ENCODE results near the gene PTPRH.

PTPRH gene

DNA sequence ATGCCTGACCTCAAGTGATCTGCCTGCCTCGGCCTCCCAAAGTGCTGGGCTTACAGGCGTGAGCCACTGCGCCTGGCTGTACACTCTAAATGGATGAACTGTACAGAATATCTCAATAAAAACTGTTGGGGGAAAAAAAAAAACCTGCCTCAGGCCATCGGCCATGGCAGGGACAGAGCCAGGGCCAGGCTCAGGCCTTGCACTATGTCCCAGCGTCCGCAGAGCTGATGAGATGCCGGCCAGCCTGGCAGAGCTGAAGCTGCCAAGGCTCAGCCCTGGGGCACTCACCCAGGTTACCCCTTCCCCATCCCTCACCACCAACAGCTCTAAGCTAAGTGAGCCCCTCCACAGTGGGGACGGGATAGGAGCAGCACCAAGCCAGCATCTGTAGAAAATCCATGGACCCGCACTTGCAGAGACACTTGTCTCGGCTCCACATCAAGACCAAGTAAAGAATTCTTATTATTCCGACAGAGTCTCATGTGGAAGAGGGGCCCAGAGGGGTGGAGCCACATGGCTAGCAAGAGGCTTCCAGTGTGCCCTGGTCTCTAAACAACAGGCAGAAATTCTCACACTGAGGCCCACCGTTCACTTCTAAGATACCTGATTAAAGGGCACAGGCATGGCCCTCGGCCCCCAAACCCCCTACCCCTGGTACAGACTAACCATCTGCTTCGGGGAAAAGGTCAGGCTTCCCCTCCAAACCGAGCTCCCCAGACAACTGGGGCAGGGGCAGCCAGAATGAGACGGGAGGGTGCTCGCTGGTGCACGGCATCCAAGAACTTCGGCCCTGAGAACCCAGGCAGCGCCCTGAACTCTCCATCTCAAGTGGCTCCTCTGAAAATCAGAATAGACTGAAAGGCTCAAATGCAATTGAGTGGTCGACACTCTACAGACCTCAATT is 43.7 kb upstream of the PTPRH start:
- Histone ChIP-seq H3K27me3 (ENCODE audit: insufficient read depth, low read length) (no peaks in the 10 kb centered on the region), H3K4me1 (ENCODE audit: control insufficient read depth in 1 of 2, insufficient read depth in 2 of 2, low read length in 2 of 2) (peaks cover 48 to 56% of the 10 kb centered on the region in 2 experiments), H3K23ac (ENCODE audit: low read length) (no peak overlapping the region), H3K79me2 (ENCODE audit: control insufficient read depth, insufficient read depth, low read length, poor library complexity) (peaks cover 34% of the 10 kb centered on the region), H2BK120ac (ENCODE audit: insufficient read depth, low read length, poor library complexity) (no peak overlapping the region), H3K14ac (ENCODE audit: low read length) (no peak overlapping the region), H3K4me2 (ENCODE audit: low read length) (no peak overlapping the region), H3K4me3 (ENCODE audit: low read depth, low read length) (no peak overlapping the region), H2BK5ac (ENCODE audit: low read depth, low read length, poor library complexity) (no peak overlapping the region), H3K27ac (ENCODE audit: low read depth, low read length) (no peak overlapping the region), H4K12ac (ENCODE audit: low read depth, low read length) (no peak overlapping the region), H2AFZ (ENCODE audit: insufficient read depth, low read length, poor library complexity) (no peak overlapping the region), H2AK5ac (ENCODE audit: low read length) (no peak overlapping the region), H3K9me3 (ENCODE audit: insufficient read depth, low read depth, low read length) (no peaks in the 10 kb centered on the region), H3K79me1 (ENCODE audit: low read length) (peaks cover 2% of the 10 kb centered on the region), H4K91ac (ENCODE audit: low read depth, low read length) (no peak overlapping the region), H3K36me3 (ENCODE audit: control insufficient read depth in 1 of 2, insufficient read depth in 2 of 2, low read length in 2 of 2) (peaks cover 0 to 7% of the 10 kb centered on the region in 2 experiments), H3K4ac (ENCODE audit: low read depth, low read length) (peak overlapping the region; percentile 42), H3K9ac (ENCODE audit: low read length) (no peak overlapping the region), H2BK12ac (ENCODE audit: low read length) (no peak overlapping the region), H4K8ac (ENCODE audit: low read depth, low read length) (no peak overlapping the region), H3K18ac (ENCODE audit: low read length) (no peak overlapping the region)
- DNase-seq: no peak
- no CpG with 5 or more reads among the region's 21 CpGs for WGBS (ENCODE audit: extremely low coverage, insufficient coverage, insufficient read length)

DNA sequence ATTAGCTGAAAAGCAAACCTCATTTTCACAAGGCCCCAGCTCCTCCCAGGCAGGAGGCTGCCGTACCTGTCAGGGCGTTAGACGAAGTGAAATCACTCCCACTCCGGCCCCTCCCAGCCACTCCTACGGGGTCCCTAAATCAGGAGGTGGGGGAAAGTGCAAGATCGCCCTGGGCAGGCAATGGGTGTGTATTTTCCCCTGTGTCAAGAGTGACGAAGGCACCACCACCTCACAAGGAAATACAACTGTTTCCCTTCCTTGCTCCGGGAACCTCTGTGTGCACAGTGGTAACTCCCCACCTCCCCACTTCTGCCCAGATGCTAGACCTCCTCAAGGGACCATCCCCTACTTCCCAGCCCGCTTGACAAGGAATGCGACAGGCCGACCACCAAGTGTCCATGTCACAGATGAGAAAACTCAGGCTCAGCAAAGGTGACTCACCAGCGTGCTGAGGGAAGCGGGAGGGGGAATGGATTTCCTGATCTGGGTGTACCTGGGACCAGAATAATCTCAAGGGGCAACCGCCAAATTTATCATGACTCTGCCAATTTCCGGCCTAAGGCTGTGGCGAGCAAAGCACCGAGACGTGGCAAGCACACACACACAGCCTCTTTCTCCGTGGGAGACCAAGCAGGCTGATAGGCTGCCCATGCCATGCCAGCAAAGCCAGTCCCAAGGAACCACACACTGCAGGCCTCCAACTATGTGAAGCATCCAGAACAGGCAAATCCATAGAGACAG is 42.2 kb upstream of the PTPRH start:
- no peak for DNase-seq
- Histone ChIP-seq H3K18ac (ENCODE audit: low read length) (peak overlapping the region; percentile 14), H3K9ac (ENCODE audit: low read length) (no peak overlapping the region), H3K4me3 (ENCODE audit: low read depth, low read length) (no peak overlapping the region), H2BK120ac (ENCODE audit: insufficient read depth, low read length, poor library complexity) (no peak overlapping the region), H4K91ac (ENCODE audit: low read depth, low read length) (no peak overlapping the region), H3K23ac (ENCODE audit: low read length) (no peak overlapping the region), H3K4me2 (ENCODE audit: low read length) (no peak overlapping the region), H3K9me3 (ENCODE audit: insufficient read depth, low read depth, low read length) (no peaks in the 10 kb centered on the region), H3K36me3 (ENCODE audit: control insufficient read depth in 1 of 2, insufficient read depth in 2 of 2, low read length in 2 of 2) (peaks cover 6 to 12% of the 10 kb centered on the region in 2 experiments), H3K4me1 (ENCODE audit: control insufficient read depth in 1 of 2, insufficient read depth in 2 of 2, low read length in 2 of 2) (peaks cover 47 to 55% of the 10 kb centered on the region in 2 experiments), H4K12ac (ENCODE audit: low read depth, low read length) (no peak overlapping the region), H2BK5ac (ENCODE audit: low read depth, low read length, poor library complexity) (no peak overlapping the region), H3K4ac (ENCODE audit: low read depth, low read length) (peak overlapping the region; percentile 48), H4K8ac (ENCODE audit: low read depth, low read length) (no peak overlapping the region), H3K79me1 (ENCODE audit: low read length) (no peaks in the 10 kb centered on the region), H3K79me2 (ENCODE audit: control insufficient read depth, insufficient read depth, low read length, poor library complexity) (peaks cover 25% of the 10 kb centered on the region), H2BK12ac (ENCODE audit: low read length) (no peak overlapping the region), H3K27ac (ENCODE audit: low read depth, low read length) (peak overlapping the region; percentile 19), H3K14ac (ENCODE audit: low read length) (no peak overlapping the region), H3K27me3 (ENCODE audit: insufficient read depth, low read length) (no peaks in the 10 kb centered on the region), H2AK5ac (ENCODE audit: low read length) (no peak overlapping the region), H2AFZ (ENCODE audit: insufficient read depth, low read length, poor library complexity) (no peak overlapping the region)
- WGBS (ENCODE audit: extremely low coverage, insufficient coverage, insufficient read length): no CpG with 5 or more reads among the region's 19 CpGs

DNA sequence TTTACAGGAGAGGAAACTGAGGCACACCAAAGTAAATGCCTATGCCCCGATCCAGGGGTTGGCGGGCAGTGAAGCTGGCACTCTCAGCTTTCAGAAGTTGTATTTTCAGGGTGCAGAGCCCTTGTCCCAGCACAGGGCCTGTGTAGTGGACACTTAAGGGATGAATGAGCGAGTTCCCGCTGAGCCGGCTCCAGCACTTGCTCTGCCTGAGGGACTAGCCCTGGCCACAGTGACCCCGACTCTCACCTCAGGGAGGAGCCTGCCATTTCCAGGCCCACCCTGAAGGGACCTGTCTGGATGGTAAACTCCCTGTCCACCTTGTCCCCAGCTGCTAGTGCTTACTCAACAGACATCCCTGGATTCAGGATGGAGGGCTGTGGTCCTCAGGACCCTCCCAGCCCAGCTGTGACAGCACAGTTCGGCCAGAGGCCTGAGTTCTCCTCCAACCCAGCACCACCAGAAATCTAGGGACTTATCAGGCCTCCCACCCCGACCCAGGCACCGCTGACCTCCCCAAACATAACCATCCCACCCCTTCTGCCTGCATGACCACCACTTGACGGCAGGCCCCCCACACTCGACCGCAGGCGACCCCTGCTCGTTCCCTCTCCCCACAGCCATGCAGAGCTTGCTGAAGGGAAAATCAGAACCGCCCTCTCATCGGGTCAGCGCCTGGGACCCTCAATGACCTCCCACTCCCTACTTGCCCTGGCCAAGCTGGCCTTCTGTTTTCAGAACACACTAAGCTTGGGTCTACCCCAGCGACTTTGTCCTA is 41.1 kb upstream of the PTPRH start:
- H3K14ac ChIP-seq (ENCODE audit: low read length): no peak overlapping the region
- H3K4me1 ChIP-seq (ENCODE audit: control insufficient read depth in 1 of 2, insufficient read depth in 2 of 2, low read length in 2 of 2): peaks cover 41 to 46% of the 10 kb centered on the region in 2 experiments
- H3K36me3 ChIP-seq (ENCODE audit: control insufficient read depth in 1 of 2, insufficient read depth in 2 of 2, low read length in 2 of 2): peaks cover 15 to 20% of the 10 kb centered on the region in 2 experiments
- no peaks in the 10 kb centered on the region for H3K79me1 ChIP-seq (ENCODE audit: low read length)
- H2BK12ac ChIP-seq (ENCODE audit: low read length): no peak overlapping the region
- no peak overlapping the region for H3K4me3 ChIP-seq (ENCODE audit: low read depth, low read length)
- H3K27ac ChIP-seq (ENCODE audit: low read depth, low read length): no peak overlapping the region
- WGBS (ENCODE audit: extremely low coverage, insufficient coverage, insufficient read length): no CpG with 5 or more reads among the region's 18 CpGs
- no peak for DNase-seq
- no peak overlapping the region for H3K9ac ChIP-seq (ENCODE audit: low read length)
- H2BK5ac ChIP-seq (ENCODE audit: low read depth, low read length, poor library complexity): no peak overlapping the region
- H3K79me2 ChIP-seq (ENCODE audit: control insufficient read depth, insufficient read depth, low read length, poor library complexity): peaks cover 15% of the 10 kb centered on the region
- no peak overlapping the region for H2AK5ac ChIP-seq (ENCODE audit: low read length)
- peak overlapping the region; percentile 67 for H3K18ac ChIP-seq (ENCODE audit: low read length)
- H3K9me3 ChIP-seq (ENCODE audit: insufficient read depth, low read depth, low read length): no peaks in the 10 kb centered on the region
- H2BK120ac ChIP-seq (ENCODE audit: insufficient read depth, low read length, poor library complexity): no peak overlapping the region
- no peak overlapping the region for H2AFZ ChIP-seq (ENCODE audit: insufficient read depth, low read length, poor library complexity)
- H3K23ac ChIP-seq (ENCODE audit: low read length): no peak overlapping the region
- H3K4ac ChIP-seq (ENCODE audit: low read depth, low read length): peak overlapping the region; percentile 46
- no peak overlapping the region for H4K91ac ChIP-seq (ENCODE audit: low read depth, low read length)
- H4K12ac ChIP-seq (ENCODE audit: low read depth, low read length): no peak overlapping the region
- H3K4me2 ChIP-seq (ENCODE audit: low read length): no peak overlapping the region
- no peaks in the 10 kb centered on the region for H3K27me3 ChIP-seq (ENCODE audit: insufficient read depth, low read length)
- H4K8ac ChIP-seq (ENCODE audit: low read depth, low read length): no peak overlapping the region

DNA sequence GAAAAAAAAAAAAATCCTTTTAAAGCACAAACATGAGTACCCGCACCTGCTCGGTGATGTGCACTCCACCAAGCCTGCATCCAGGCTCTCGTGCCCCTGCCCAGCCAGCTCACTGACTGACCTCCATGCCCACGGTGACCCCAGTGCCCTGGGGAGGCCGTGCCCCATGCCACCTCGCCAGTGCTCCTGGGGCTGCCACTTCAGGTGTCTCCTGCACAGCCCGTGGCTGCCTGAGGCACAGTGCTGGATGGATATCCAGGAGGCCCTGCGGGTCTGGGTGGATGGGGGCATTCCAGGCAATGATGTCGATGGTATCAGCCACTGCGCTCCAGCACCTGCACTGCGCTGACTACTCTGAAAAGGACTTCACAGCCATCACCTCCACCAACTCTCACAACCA is 40.5 kb upstream of the PTPRH start:
- Histone ChIP-seq H3K79me2 (ENCODE audit: control insufficient read depth, insufficient read depth, low read length, poor library complexity) (peaks cover 13% of the 10 kb centered on the region), H3K4me3 (ENCODE audit: low read depth, low read length) (no peak overlapping the region), H2AK5ac (ENCODE audit: low read length) (no peak overlapping the region), H4K12ac (ENCODE audit: low read depth, low read length) (no peak overlapping the region), H2BK12ac (ENCODE audit: low read length) (peak overlapping the region; percentile 19), H3K4ac (ENCODE audit: low read depth, low read length) (peak overlapping the region; percentile 73), H3K18ac (ENCODE audit: low read length) (no peak overlapping the region), H3K4me2 (ENCODE audit: low read length) (no peak overlapping the region), H3K9ac (ENCODE audit: low read length) (no peak overlapping the region), H2BK5ac (ENCODE audit: low read depth, low read length, poor library complexity) (no peak overlapping the region), H2AFZ (ENCODE audit: insufficient read depth, low read length, poor library complexity) (no peak overlapping the region), H3K27ac (ENCODE audit: low read depth, low read length) (no peak overlapping the region), H4K91ac (ENCODE audit: low read depth, low read length) (no peak overlapping the region), H3K27me3 (ENCODE audit: insufficient read depth, low read length) (no peaks in the 10 kb centered on the region), H3K79me1 (ENCODE audit: low read length) (no peaks in the 10 kb centered on the region), H4K8ac (ENCODE audit: low read depth, low read length) (no peak overlapping the region), H3K9me3 (ENCODE audit: insufficient read depth, low read depth, low read length) (no peaks in the 10 kb centered on the region), H3K23ac (ENCODE audit: low read length) (no peak overlapping the region), H2BK120ac (ENCODE audit: insufficient read depth, low read length, poor library complexity) (no peak overlapping the region), H3K14ac (ENCODE audit: low read length) (no peak overlapping the region), H3K4me1 (ENCODE audit: control insufficient read depth in 1 of 2, insufficient read depth in 2 of 2, low read length in 2 of 2) (peaks cover 41 to 44% of the 10 kb centered on the region in 2 experiments), H3K36me3 (ENCODE audit: control insufficient read depth in 1 of 2, insufficient read depth in 2 of 2, low read length in 2 of 2) (peaks cover 21 to 26% of the 10 kb centered on the region in 2 experiments)
- DNase-seq: peak; percentile 91 to 94
- no CpG with 5 or more reads among the region's 11 CpGs for WGBS (ENCODE audit: extremely low coverage, insufficient coverage, insufficient read length)

All from trophoblast cell (in vitro differentiated cells and primary cell).